Measurements from ENCODE around the gene SEC14L1. TPM values are rescaled to one million over a fixed set of nuclear protein-coding genes. Genes with fewer than 3 reads are reported as not detected.
A peak's percentile ranks its signal among the peaks of the same experiment; 100 is the strongest.

The SEC14L1 gene
- 157 TPM for total RNA-seq
- 49.2 TPM for polyA plus RNA-seq (ENCODE audit: insufficient read depth, low read depth, low replicate concordance)
- long read RNA-seq, donor 1, full-length matches to known transcripts = 14 of 22 reads
- long read RNA-seq, donor 1, partial matches to known transcripts = 8 of 22 reads
- long read RNA-seq, donor 1, other reads (novel, unspliced or antisense) = 0 of 22 reads
- long read RNA-seq, donor 2, full-length matches to known transcripts = 9 of 18 reads
- long read RNA-seq, donor 2, partial matches to known transcripts = 0 of 18 reads
- long read RNA-seq, donor 2, other reads (novel, unspliced or antisense) = 9 of 18 reads
- long read RNA-seq, donor 3, full-length matches to known transcripts = 6 of 6 reads
- long read RNA-seq, donor 3, partial matches to known transcripts = 0 of 6 reads
- long read RNA-seq, donor 3, other reads (novel, unspliced or antisense) = 0 of 6 reads
- long read RNA-seq, donor 4, full-length matches to known transcripts = 6 of 6 reads
- long read RNA-seq, donor 4, partial matches to known transcripts = 0 of 6 reads
- long read RNA-seq, donor 4, other reads (novel, unspliced or antisense) = 0 of 6 reads
- long read RNA-seq, donor 5 = 0 reads
- long read RNA-seq, donor 6, full-length matches to known transcripts = 4 of 4 reads
- long read RNA-seq, donor 6, partial matches to known transcripts = 0 of 4 reads
- long read RNA-seq, donor 6, other reads (novel, unspliced or antisense) = 0 of 4 reads
- long read RNA-seq, donor 7, full-length matches to known transcripts = 14 of 77 reads
- long read RNA-seq, donor 7, partial matches to known transcripts = 22 of 77 reads
- long read RNA-seq, donor 7, other reads (novel, unspliced or antisense) = 41 of 77 reads
- long read RNA-seq, donor 8, full-length matches to known transcripts = 9 of 9 reads
- long read RNA-seq, donor 8, partial matches to known transcripts = 0 of 9 reads
- long read RNA-seq, donor 8, other reads (novel, unspliced or antisense) = 0 of 9 reads
- long read RNA-seq, donor 9, full-length matches to known transcripts = 2 of 2 reads
- long read RNA-seq, donor 9, partial matches to known transcripts = 0 of 2 reads
- long read RNA-seq, donor 9, other reads (novel, unspliced or antisense) = 0 of 2 reads
- long read RNA-seq, donor 10, full-length matches to known transcripts = 8 of 35 reads
- long read RNA-seq, donor 10, partial matches to known transcripts = 27 of 35 reads
- long read RNA-seq, donor 10, other reads (novel, unspliced or antisense) = 0 of 35 reads

- peaks cover 12 to 17% (median 17%) of the 10 kb centered on the region in 3 donors for H3K4me1 ChIP-seq (ENCODE audit: control insufficient read depth in 2 of 3, insufficient read depth in 2 of 3, low read depth in 1 of 3, low read length in 3 of 3)
These were observed at the start of gene SEC14L1 for GRCh38 chr17:77140878-77141767. SEC14L1 (plus strand) TSS chr17:77140969; CDS start chr17:77143597, 2,628 bp downstream.

GRCh38 chr17:77092025-77092424 is 48.7 kb upstream of the SEC14L1 start:
- peaks cover 0 to 17% (median 6%) of the 10 kb centered on the region in 3 donors for H3K4me1 ChIP-seq (ENCODE audit: control insufficient read depth in 2 of 3, insufficient read depth in 2 of 3, low read depth in 1 of 3, low read length in 3 of 3)
- no peaks in the 10 kb centered on the region for H3K9me3 ChIP-seq (ENCODE audit: control insufficient read depth in 2 of 3, insufficient read depth in 1 of 3, low read length in 3 of 3)
- H3K27ac ChIP-seq (ENCODE audit: low read depth in 2 of 2, low read length in 2 of 2) = no peak overlapping the region
- H3K4me3 ChIP-seq (ENCODE audit: low read length in 3 of 3) = no peak overlapping the region
- H3K36me3 ChIP-seq (ENCODE audit: control insufficient read depth in 2 of 3, insufficient read depth in 3 of 3, low read length in 3 of 3) = peaks cover 5 to 26% (median 22%) of the 10 kb centered on the region in 3 donors
- TF ChIP-seq CTCF (IDR thresholded peaks at IDR 0.05; ENCODE audit: borderline replicate concordance, extremely low read depth, insufficient read depth) = no peak
- FAIRE-seq = no peak
- DNase-seq = no peak
- H3K9ac ChIP-seq (ENCODE audit: low read length in 3 of 3) = no peak overlapping the region
- intact Hi-C loops (cut with DNase I) = loop anchor here (10.0 kb wide), 1 partner anchor 113 kb away; no protein-coding TSS in a partner anchor
- no peaks in the 10 kb centered on the region for H3K27me3 ChIP-seq (ENCODE audit: control insufficient read depth, insufficient read depth, low read length)

More at GRCh38 chr17:77140878-77141767, at the start of gene SEC14L1:
- DNase-seq (peak in 4 of 5 donors; percentile 56 to 88 (median 61)), FAIRE-seq (no peak)
- peak within 1 kb of the TSS; percentile 66 to 97 (median 91) for H3K9ac ChIP-seq (ENCODE audit: low read length in 3 of 3)
- peak within 1 kb of the TSS; percentile 78 to 95 (median 92) for H3K4me3 ChIP-seq (ENCODE audit: low read length in 3 of 3)
- intact Hi-C loops (cut with DNase I) = no loop called here
- H3K27ac ChIP-seq (ENCODE audit: low read depth in 2 of 2, low read length in 2 of 2) = peak within 1 kb of the TSS; percentile 93 to 96
- no peaks in the 10 kb centered on the region for H3K9me3 ChIP-seq (ENCODE audit: control insufficient read depth in 2 of 3, insufficient read depth in 1 of 3, low read length in 3 of 3)
- no peak for TF ChIP-seq CTCF (IDR thresholded peaks at IDR 0.05; ENCODE audit: borderline replicate concordance, extremely low read depth, insufficient read depth)
- no peaks in the 10 kb centered on the region for H3K27me3 ChIP-seq (ENCODE audit: control insufficient read depth, insufficient read depth, low read length)
- H3K36me3 ChIP-seq (ENCODE audit: control insufficient read depth in 2 of 3, insufficient read depth in 3 of 3, low read length in 3 of 3) = peaks cover 3 to 15% (median 7%) of the 10 kb centered on the region in 3 donors

- no peak for TF ChIP-seq CTCF (IDR thresholded peaks at IDR 0.05; ENCODE audit: borderline replicate concordance, extremely low read depth, insufficient read depth)
- intact Hi-C loops (cut with DNase I) = loop anchor here (10.0 kb wide), 1 partner anchor 109 kb away; no protein-coding TSS in a partner anchor
- DNase-seq (no peak), FAIRE-seq (no peak)
- Histone ChIP-seq H3K27me3 (ENCODE audit: control insufficient read depth, insufficient read depth, low read length) (no peaks in the 10 kb centered on the region), H3K9ac (ENCODE audit: low read length in 3 of 3) (no peak overlapping the region), H3K27ac (ENCODE audit: low read depth in 2 of 2, low read length in 2 of 2) (no peak overlapping the region), H3K4me1 (ENCODE audit: control insufficient read depth in 2 of 3, insufficient read depth in 2 of 3, low read depth in 1 of 3, low read length in 3 of 3) (peaks cover 3 to 27% (median 21%) of the 10 kb centered on the region in 3 donors), H3K36me3 (ENCODE audit: control insufficient read depth in 2 of 3, insufficient read depth in 3 of 3, low read length in 3 of 3) (peaks cover 5 to 26% (median 22%) of the 10 kb centered on the region in 3 donors), H3K4me3 (ENCODE audit: low read length in 3 of 3) (no peak overlapping the region), H3K9me3 (ENCODE audit: control insufficient read depth in 2 of 3, insufficient read depth in 1 of 3, low read length in 3 of 3) (no peaks in the 10 kb centered on the region)
These were observed 45.3 kb upstream of the SEC14L1 start for GRCh38 chr17:77095461-77095860.

Measured in kidney (tissue), 22 donors.